A204.1 (cell line): ENCODE measurements around the gene E2F3.

Experiments used
- FAIRE-seq: peaks from 2 replicates; lab custom pipeline; 2012; peaks lifted over from hg19 to GRCh38; lab: Jason Lieb, UNC

E2F3 gene

DNA sequence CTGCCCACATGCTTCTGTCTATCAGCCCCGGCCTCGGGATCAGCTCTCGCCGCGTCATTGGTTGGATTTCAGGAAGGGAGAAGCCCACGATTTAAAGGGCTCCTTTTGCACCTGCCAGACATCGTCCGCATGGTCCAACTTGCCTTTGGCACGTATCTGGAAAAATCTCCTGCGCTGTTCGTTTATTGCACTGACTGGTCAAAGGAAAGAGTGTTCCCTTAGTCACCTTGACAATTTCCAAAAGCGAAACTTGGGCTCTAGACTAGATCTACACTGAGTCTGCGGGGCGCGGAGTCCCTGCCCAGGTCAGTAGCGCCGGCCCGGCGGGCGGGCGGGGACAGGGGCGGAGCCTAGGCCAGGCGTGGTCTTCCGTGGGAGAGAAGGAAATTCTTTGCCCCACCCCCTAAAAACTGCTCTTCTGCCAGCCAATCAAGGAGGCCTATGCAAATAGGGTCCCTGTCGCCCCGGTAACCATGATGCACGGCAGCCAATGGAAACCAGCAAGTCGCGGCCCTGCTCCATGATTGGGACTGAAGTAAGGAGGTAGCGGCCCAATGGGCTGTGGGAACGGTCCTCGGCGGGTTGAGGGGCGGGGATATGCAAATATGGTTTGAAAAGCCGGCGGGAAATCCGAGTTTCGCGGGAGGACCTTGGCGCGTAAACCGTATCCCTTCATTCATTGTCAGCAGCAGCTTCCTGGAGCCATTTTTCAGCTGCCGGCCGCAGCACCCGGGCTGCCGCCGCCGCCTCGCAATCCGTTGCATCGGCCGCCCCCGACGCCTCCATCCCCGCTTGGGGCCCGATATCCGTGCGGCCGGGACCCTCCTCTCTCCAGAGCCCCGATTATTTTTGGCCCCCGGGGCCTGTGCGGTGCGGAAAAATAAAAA, at the start of gene E2F3:
Gene E2F3, plus strand, starts transcription at position 675 of the 887 bp plus-strand sequence. CDS start 354 bp downstream, outside the sequence.
- peak; percentile 99 for FAIRE-seq

DNA sequence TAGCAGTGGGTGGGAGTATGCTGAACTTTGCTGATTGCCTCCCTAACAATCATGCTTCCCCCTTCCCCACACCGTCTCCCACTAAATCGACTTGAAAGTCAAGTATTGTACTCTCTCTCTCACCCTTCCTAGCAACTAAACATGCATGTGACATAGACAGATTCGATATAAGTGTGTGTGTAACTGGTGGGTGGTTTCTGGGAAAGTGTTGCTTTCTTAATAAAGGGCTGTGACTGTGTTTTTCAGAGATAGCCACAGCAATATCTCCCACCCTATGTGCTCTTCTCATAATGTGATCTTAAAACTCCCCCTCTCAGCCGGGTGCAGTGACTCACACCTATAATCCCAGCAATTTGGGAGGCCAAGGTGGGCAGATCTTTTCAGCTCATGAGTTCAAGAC, 49.3 kb upstream of the E2F3 start:
- no peak for FAIRE-seq

DNA sequence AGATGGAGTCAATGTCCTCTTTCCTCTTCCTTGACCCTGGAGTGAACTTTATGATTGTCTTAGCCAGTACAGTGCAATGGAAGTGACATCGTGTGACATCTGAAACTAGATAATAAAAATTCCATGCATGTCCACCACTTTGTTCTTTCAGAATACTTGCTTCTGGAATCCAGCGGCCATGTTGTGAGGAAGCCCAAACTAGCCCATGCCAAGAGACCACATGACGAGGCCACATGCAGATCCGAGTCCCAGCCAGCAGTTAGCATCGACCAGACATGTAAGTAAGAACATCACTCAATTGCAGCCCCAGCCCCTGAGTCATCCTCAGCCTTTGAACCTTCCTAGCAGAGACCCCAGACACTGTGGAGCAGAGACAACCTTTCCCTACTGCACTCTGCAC, 48.5 kb upstream of the E2F3 start:
- FAIRE-seq: no peak

DNA sequence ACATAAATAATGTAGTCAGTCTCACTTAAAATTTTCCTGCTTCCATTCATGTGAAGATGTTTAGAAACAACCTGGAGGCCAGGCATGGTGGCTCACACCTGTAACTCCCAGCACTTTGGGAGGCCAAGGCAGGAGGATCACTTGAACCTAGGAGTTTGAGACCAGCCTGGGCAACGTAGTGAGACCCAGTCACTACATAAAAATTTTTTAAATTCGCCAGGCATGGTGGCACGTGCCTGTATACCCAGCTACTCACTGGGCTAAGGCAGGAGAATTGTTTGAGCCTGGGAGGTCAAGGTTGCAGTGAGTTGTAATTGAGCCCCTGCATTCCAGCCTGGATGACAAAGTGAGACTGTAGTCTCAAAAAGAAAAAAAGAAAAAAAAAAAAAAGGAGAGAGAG, 47.3 kb upstream of the E2F3 start:
- FAIRE-seq: no peak

DNA sequence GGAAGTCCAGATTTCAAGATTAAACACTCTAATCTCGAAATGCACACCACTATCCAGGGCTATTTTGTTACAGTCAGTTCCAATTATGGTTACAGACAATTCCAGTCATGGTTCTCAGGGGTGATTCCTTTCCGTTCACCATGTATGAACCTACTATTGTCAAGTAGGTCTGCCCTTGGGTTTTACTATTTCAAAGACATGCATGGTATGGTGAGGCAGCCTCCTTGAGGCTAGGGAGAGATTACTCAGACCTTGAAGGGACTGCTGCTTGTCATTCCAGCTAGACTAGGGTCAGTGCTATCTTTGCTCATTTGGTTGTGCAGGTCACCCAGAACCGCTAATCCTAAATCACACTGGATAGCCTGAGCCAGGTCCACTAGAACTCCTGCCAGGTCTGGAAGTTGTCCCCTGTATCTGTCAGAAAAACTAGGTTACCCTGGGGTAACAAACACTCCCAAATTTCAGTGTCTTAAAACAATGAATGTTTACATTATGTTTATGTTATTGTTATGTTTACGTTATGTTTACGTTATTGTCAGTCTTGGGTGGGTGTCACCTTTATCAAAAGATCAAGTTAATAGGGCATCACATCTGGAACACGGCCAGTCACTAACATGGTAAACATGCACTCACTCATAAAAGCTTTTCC, 41.1 kb upstream of the E2F3 start:
- FAIRE-seq: no peak

DNA sequence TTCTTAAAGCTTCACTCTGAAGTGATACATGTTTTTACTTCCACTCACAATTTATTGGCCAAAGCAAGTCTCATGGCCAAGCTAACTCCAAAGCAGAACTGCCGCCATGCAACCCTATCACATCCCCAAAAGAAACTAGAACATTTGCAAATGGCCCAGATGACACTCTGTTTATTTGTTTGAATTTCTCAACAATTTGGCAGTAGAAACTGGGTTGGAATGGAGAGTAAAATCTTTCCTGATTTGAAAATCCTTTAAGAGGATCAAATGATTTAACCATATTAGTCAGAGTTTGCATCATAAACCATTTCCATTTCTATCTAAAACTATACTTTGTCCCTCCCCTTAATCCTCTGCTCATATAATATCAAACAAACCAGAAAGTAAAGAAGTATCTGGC, 39.1 kb upstream of the E2F3 start:
- FAIRE-seq: no peak

DNA sequence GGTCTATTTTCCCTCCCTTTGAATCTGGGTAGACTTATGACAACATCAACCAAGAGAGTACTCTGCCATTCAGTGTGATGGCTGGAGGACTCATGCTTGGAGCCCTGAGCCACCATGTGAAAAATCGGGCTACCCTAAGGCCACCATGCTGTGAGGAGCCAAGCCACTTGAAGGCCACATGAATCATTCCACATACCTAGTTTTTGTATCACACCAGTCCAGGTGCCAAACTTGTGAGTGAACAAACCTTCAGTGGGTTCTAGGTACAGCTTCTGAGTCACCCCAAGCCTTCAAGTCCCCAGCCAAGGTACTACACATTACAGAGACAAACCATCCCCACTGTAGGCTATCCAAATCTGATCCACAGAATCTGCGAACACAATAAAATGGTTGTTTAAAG, 37.4 kb upstream of the E2F3 start:
- FAIRE-seq: no peak

DNA sequence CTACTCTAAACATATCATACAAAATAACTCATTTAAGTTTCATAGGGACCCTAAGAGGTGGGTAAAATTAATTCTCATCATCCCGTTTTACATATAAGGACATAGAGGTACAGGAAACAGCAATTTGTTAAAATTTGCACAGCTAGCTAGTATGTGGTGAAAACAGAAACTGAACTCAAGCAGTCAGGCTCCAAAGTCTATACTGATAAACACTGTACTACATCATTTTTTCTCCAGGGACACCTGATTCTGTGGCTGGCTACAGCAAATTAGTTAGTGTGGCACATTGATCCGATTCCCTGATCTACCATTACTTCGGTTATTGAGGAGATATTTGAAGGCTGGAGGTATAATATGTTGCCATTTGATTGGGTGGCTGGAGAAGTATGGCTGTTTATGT, 36.2 kb upstream of the E2F3 start:
- no peak for FAIRE-seq

DNA sequence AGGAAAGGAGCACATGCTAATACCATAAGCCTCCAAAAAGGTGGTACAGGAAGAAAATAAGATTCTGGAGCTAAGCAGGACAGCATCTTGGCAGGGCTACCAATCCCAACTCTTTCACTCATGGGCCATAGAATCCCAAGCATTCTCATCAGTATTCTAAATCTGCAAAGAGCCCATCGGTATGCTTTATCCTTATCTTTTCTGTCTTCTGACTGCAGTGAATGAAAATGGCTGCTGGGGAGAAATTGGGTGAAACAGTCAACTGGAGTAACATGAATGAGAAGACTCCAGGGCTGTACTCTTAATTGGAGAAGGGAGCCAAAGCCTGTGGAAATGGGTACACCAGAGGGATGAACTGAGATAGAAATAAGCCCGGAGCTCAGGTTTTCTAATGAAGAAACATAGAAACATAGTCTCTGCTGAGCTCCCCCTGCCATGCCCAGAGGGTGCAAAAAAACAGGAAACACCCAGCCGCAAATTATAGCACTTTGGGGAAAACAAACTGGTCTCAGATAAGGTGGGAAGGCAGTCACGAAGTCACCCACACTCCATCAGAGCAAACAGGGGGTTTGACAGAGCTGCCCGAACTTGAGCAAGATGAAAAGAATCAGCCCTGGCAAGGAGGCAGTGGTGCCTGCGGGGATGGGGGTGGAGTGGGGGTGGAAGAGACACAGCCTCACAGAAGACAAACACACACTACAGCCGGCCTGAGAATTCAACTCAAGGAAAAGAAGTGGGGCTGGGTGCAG, 35.4 kb upstream of the E2F3 start:
- no peak for FAIRE-seq

DNA sequence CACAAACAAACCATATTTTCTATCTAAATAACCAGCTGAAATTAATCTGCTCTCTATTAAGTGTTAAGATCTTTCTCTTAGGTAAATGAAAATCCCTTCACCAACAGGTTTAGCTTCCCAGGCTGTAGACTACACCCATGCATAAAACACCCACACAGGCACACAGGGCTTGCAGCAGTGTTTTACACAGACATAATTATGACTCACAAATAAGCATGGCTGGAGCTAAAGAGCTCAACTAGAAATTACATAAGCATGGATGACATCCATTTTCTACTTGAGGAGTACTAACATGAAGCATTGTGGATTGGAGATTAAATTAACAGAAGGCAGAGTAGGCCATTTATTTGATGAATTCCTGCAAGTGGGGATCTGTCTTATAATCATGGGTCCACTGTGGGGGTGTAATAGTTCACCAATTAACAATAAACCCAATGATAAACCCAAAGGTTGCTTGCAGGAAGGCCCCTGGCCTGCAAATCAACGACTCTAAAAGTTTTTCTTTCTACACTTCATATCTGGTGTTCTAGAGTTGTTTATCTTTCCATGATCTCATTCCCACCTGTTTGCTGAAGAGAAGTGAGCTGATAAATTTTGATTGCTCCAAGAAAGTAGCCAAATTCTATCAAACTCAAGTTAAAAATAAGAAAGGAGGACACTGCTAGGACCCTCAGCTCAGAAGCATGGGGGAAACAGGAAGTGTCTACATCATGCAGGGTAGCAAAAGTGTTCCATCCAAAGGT, 33.8 kb upstream of the E2F3 start:
- FAIRE-seq: no peak

DNA sequence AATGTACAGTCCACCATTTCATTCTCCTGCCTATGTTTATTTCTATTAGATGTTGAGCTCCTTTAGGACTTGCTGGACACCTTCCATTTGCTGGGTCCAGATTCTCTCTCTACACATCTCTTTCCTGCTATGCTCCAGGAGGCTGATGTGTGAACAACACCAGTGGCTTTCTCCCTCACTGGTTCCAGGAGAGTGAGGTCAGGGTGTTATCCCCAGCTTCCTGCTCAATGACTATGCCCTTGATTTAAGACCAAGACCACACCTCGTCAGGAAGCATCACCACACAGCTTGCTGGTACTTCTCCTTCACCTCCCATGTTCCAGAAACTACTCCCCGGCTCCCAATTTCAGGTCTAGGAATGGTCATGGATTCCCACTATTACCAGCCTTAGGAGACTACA, 31.3 kb upstream of the E2F3 start:
- FAIRE-seq: no peak

DNA sequence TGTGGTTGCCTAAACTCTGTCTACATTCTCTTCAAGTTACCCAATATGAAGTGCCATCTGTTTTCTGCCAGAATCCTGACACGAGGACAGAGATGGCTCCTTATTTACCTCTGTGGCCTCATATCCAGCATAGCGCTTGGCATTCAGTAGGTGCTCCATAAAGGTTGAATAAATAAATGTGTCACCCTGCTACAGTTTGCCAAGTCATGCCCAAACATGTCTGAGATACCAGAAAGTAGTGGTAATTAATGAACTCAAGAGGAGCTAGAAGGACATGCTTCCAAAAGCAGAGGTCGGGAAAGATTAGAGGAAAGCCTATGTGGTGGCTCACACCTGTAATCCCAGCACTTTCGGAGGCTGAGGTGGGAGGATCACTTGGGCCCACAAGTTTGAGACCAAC, 30.9 kb upstream of the E2F3 start:
- FAIRE-seq: no peak

DNA sequence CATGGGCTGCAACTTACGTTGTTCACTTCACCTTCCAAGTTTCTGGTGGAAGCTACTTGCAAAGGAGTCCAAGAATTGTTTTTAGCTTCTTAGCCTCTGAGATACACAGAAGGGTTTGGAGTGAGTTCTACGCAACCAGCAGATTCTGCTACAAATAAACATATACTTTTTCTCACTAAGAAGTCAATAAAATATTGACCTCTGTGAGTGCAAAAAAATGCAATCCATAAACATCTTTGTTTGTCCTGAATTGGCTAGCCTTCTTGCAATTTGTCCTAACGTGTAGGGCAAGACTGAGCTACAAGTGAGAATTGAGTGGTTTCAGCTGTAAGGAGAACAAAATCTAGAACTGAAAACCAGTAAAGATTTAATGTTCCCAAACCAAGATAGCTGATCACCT, 26.2 kb upstream of the E2F3 start:
- FAIRE-seq: no peak

DNA sequence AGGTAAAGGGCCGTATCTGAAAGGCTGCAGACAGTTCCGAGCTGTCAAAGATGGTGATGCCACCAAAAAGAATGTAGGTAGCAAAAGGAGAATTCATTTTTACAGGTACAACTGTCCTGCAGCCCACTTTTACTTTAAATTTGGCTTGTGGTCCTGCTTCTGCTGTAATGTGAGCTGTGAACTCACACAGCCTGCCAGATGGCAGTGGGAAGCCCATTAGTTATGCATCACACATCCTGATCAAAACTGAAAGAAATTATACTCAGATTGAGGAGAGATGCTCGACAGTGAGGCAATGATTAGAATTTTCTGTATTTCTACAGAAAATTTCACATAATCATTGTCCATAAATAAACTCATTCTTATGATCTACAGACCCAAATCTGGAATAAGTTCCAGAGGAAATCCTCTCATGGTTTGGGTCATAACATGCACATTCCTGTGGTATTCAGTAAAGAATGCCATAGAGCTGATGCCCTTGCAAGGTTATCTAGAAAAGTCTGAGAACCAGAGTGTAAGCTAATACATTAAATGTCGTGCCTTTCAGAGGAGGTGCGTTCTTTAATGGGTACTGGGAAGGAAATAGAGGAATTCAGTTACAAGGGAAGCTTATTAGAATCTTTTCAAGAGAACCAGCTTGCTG, 23.9 kb upstream of the E2F3 start:
- FAIRE-seq: no peak

DNA sequence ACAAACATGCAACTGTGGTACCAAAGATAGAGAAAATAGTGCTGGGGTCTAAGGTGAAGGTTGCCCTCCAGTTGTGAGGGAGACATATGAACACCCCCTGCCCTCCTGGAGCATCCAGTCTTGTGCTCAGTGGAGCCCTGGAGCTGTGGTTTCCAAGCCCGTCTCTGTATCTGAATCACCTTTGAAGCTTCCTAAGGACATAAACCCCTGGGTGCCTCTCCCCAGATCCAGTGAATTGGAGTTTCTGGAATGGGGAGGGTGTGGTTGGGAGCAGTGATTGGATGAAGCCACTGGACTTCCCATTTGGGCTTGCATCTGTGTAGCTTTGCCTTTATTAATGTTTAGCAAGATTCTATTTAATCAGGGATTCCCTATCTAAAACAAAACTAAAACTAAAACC, 22.4 kb upstream of the E2F3 start:
- FAIRE-seq: no peak

DNA sequence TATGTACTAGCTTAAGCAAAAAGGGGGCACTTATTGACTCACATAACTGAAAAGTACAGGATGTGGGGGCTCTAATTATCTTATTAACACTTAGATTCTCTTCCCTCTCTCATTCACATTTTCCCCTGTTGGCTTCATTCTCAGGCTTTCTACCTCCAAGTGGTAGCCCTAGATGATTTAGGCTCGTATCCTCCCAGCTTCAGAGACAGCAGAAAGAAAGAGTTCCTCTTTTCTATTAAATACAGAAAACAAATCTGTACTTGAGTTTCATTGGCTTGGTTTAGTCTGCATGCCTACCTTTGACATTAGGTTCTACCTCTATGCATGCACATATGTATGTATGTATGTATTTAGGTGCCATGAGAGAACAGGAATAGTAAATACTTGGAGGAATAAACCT, 15.5 kb upstream of the E2F3 start:
- no peak for FAIRE-seq

DNA sequence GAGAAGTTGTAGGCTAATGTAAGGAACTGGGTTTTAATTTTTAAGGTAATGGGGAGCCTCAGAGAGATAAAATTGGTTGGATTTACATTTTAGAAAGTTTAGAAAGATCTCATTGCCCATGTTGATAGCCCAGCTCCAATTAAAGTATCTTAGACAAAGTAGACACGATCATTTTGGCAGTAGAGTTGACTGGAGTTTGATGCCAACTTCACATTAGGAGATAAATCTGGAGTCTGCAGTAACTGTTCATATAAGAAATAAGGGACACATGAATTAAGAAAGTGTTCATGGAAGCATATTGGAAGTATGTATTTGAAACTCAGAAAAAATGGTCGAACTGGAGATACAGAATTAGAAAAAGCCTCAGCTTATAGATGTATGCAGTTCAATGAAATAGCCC, 12.6 kb upstream of the E2F3 start:
- FAIRE-seq: no peak

DNA sequence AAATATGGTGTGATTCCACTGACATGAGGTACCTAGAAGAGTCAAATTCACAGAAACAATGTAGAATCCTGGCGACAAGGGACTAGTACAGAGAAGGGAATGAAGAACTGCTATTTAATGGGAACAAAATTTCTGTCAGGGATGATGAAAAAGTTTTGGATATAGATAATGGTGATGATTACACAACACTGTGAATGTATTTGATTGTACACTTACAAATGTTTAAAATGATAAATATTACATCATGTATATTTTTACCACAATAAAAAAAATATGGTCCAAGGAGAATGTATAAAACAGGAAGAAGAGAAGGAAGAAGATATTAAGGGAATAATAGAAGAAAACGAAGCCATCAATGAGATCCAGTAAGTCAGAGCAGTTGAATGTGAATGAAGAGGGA, 8.4 kb upstream of the E2F3 start:
- FAIRE-seq: no peak

DNA sequence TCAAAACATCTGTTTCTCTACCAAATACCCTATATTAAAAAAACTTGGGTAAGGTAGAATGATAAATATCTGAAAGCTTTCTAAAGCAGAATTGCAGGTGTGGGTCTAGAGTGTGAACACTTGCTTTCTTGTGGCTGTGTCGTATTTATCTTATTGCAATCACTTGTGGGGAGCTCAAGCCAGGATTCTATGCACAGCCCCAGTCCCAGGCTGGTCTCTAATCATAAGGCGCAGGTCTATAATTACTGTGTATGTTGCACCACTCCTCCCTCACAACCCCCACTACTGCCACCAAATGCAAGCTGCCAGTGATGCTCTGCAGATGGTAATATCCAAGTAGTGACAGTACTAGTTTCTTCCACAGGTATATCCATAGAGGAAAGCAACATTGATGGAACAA, 2.2 kb upstream of the E2F3 start:
- FAIRE-seq: no peak

DNA sequence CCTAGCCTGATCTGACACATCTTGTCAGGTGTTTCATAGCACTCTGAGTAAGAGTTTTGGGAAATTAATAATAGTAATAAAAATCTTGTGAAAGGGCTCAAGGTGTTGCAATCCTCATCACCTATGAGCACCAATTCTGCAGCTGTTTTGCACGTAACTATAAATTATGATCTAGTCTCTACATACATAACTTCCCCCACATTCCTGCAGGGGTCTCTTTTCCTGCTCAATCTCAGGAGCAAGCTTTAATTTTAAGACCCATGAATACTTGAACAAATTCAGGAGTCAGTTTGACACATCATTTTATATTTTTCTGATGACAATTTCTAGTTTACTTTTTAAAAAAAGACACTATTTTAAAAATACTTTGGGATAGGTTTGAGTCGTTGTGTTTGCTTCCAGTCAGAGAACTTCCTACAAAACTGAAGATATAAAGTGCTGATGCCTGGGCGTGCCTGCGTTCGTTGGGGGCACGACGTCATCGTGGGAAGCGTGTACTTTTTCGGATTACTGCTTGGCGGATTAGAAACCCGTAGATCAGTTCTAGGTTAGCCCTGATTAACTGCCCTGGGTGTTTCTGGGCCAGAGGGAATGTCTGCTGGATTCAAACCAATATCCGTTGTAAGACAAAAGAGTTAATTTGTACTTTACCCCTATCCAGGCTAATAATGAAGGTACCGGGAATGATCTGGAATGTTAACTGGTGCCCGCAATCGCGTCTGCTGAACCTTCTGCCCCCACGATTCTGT, 1.0 kb upstream of the E2F3 start:
- FAIRE-seq: peak; percentile 82

DNA sequence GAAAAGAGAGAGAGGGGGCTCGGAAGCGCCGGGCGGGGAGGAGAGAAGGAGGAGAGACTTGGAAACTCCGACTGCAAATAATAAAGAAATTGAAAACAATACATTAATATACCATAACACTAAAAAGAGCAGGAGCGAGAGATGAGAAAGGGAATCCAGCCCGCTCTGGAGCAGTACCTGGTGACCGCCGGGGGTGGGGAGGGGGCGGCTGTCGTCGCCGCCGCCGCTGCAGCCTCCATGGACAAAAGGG, 338 bp downstream of the E2F3 start:
- no peak for FAIRE-seq
